NCI-H1417 (cell line): ENCODE measurements around the gene LRP1-AS.
A peak's percentile ranks its signal among the peaks of the same experiment; 100 is the strongest.

ENCODE experiments used
- DNase-seq, 3 experiments: peaks; one replicate each; lab custom pipeline; 2025; lab: John Stamatoyannopoulos, UW

Gene LRP1-AS

GRCh38 chr12:57146961-57147944 is at the start of gene LRP1-AS:
Gene LRP1-AS, minus strand, starts transcription at chr12:57147619.
- DNase-seq, result peak in 2 of 3 experiments; percentile 18 to 47

DNA sequence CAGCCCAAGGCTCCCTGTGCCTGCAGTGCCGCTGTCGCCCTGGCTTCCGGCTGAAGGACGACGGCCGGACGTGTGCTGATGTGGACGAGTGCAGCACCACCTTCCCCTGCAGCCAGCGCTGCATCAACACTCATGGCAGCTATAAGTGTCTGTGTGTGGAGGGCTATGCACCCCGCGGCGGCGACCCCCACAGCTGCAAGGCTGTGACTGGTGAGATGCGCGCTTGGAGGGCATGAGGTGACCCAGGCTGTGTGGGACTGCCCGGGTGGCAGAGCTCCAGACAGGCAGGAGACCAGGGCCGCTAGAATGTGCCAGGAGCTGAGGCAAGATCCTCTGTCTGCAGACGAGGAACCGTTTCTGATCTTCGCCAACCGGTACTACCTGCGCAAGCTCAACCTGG is 49.5 kb upstream of the LRP1-AS start:
- DNase-seq, result no peak

DNA sequence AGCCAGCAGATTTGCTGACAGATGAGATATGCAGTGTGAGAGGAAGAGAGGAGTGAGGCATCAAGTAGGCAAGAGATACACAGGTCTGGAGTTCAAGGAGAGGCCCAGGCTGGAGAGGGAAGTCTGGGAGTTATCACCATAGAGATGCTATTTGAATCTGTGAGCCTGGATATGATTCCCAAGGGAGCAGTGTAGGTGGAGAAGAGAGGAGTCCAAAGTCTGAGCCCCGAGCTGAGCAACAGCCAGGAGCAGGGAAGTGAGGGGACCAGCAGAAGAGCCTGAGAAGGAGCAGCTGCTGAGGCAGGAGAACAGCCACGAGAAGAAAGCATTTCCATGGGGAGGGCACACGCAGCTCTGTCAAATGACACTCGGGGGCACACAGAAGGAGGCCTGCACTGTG is 49.0 kb upstream of the LRP1-AS start:
- DNase-seq, result peak in 1 of 3 experiments; percentile 58

DNA sequence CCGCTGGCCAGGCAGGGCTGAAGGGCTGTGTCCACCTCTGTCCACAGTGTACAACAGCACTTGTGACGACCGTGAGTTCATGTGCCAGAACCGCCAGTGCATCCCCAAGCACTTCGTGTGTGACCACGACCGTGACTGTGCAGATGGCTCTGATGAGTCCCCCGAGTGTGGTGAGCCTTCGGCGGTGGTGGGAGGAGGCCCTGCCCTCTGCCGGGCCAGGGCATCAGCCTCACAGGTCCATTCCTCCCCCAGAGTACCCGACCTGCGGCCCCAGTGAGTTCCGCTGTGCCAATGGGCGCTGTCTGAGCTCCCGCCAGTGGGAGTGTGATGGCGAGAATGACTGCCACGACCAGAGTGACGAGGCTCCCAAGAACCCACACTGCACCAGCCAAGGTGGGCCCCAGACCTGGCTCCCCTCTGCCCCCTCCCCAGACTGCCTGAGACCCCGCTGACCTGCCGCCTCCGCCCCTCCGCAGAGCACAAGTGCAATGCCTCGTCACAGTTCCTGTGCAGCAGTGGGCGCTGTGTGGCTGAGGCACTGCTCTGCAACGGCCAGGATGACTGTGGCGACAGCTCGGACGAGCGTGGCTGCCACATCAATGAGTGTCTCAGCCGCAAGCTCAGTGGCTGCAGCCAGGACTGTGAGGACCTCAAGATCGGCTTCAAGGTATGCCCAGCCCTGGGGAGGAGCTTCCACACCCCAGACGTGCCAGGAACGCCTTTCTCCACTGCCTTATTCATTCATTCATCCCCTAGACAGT is 48.4 kb upstream of the LRP1-AS start:
- peak in 1 of 3 experiments; percentile 28 for DNase-seq

DNA sequence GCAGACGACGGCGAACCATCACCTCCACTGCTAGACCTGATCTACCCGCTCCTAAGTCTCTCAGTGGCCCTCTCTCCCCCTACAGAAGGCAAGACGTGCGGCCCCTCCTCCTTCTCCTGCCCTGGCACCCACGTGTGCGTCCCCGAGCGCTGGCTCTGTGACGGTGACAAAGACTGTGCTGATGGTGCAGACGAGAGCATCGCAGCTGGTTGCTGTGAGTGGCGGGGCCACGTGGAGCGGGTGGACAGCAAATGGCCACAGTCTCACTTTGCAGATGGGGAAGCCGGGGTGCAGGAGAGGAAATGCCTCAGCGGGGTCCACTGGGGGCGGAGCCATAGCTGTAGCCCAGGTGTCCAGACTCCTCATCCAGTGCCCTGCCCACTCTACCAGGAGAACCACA is 47.8 kb upstream of the LRP1-AS start:
- DNase-seq, result no peak

- DNase-seq, result peak in 1 of 3 experiments; percentile 19
Measured at GRCh38 chr12:57194253-57194652, 46.8 kb upstream of the LRP1-AS start.

DNA sequence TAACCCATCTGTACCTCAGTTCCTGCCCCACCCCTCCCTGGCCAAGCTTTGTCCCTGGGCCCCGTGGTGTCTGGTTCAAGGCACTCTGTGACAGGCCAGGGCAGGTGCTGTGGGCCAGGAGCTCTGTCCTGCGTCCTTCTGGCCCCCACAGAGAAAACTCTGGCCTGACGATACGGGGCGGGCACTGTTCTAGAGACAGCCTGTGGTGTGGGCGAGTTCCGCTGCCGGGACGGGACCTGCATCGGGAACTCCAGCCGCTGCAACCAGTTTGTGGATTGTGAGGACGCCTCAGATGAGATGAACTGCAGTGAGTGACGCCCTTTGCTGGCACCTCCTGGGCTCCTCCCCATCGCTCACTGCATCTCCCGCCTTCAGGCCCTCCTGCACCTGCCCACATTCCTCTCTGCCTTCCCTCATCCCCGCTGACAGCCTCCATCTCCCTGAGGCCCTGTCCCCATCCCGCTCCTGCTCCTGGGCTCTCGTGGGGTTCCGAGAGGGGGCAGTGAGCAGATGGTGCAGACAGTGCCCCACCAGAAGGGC is 46.4 kb upstream of the LRP1-AS start:
- DNase-seq, result peak in 2 of 3 experiments; percentile 21

DNA sequence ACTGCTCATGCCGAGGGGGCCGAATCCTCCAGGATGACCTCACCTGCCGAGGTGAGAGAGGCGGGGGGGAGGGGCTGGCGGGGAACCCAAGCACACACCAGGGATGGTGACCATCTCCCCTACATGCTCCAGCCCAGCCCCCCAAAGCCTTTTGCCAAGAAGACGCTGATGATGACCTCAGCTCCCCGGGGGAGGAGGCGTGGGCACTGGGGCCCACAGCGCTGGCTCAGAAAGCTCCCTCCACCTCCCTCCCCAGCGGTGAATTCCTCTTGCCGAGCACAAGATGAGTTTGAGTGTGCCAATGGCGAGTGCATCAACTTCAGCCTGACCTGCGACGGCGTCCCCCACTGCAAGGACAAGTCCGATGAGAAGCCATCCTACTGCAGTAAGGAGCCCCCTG is 45.5 kb upstream of the LRP1-AS start:
- no peak for DNase-seq

- DNase-seq, result no peak
Measured at GRCh38 chr12:57191410-57191809, 44.0 kb upstream of the LRP1-AS start.

DNA sequence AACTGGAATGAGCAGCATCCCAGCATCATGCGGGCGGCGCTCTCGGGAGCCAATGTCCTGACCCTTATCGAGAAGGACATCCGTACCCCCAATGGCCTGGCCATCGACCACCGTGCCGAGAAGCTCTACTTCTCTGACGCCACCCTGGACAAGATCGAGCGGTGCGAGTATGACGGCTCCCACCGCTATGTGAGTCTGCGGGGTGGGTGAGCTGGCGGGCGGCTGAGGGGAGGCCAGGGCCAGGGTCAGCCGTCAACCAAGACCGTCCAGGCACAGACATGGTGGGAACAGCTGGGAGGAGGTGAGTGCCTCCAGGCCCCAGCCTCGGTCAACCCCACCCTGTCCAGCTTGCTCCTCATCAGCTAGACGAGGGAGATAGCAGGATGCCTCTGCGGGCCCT is 43.4 kb upstream of the LRP1-AS start:
- DNase-seq, result no peak

DNA sequence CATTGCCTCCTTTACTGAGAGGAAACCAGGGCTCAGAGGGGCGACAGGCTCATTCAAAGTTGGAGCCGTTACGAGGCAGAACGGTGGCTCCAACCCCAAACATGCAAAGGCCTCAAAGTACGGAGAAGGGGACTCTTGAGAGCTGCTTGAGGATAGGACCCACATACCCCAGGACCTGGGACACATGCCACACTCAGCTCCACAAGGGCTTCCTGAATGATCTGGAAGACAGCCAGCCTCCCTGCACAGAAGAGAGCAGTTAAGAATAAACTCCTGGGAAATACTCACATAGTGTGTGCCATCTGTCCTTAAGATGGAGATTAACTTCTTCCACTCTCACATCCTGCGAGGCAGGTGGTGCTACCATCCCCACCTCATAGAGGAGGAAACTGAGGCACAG is 42.6 kb upstream of the LRP1-AS start:
- DNase-seq, result no peak

DNA sequence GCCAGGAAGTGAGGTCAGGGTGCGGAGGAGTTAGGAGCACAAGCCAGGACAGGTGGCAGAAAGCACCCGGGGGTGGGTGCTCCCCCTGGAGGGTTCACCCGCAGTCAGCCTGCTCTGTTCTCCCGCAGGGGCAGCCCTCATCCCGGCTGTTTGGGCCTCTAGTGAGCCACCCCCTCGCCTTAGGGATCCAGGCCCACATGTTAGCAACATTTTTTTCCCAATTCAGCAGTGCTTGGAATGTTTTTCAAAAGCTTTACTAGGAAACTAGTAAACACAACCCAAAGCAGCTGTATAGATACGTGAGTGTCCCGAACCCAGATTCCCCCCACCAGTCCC is 40.6 kb upstream of the LRP1-AS start:
- DNase-seq, result no peak

DNA sequence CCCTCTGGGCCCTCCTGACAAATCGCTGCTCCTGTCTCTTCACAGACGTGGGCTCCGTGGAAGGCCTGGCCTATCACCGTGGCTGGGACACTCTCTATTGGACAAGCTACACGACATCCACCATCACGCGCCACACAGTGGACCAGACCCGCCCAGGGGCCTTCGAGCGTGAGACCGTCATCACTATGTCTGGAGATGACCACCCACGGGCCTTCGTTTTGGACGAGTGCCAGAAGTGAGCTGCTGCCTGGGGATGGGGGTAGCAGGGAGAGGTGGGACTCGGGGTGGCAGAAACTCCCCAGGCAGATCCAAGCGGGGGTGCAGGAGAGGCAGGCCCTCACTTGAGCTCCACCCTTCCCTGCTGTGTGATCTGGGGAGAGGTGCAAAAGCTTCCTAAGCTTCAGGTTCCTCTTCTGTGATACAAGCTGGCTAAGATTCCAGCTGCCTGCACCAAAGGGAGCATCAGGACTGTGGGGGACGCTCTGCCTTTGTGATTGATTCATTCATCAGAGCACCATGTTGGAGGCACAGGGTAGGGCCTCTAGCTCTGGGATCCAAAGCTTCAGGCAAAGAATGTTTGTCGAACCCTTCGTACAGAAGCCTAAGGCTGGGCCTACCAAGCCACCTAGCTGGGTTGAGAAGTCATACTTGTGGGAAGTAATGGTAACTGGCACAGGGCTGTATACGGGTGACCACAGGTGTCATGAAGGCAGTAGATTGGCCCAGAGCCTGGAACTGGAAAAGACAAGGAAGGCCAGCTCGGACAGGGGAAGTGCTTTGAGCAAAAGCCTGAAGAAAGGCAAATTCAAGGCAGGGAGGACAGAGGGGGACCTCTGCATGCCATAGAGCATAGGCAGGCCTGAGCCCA is 40.0 kb upstream of the LRP1-AS start:
- no peak for DNase-seq

GRCh38 chr12:57185906-57186508 is 38.6 kb upstream of the LRP1-AS start:
- no peak for DNase-seq

- no peak for DNase-seq
Measured at GRCh38 chr12:57185403-57185802, 38.0 kb upstream of the LRP1-AS start.

GRCh38 chr12:57183939-57184725 is 36.7 kb upstream of the LRP1-AS start:
- no peak for DNase-seq

DNA sequence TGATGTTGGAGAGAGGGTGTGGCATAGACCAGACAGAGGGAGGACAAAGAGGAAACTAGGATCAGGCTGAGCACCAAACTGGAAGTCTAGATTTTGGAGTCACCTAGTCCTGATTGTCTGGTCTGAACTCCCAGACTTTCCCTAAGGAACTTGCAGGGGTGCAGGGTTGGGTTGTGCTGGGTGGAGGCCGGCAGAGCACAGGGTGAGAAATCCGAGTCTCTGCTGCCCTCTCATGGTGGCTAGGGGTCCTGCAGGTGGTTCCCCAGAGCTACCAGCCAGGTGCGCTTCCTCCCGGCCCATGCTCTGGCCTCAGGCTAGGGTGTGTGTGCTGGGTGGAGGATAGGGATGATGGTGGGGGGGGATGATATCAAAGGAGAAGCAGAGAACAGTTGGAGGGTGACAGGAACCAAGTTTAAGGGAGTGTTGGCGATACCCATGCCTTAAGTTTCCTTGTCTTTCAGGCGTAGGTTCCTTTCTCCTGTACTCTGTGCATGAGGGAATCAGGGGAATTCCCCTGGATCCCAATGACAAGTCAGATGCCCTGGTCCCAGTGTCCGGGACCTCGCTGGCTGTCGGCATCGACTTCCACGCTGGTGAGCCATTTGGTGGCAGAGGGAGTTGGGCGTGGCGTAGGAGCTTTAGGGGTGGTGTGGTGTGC is 35.6 kb upstream of the LRP1-AS start:
- DNase-seq, result peak; percentile 73 to 86 (median 76)

- no peak for DNase-seq
Measured at GRCh38 chr12:57181561-57182155, 34.2 kb upstream of the LRP1-AS start.

- DNase-seq, result no peak
Measured at GRCh38 chr12:57181072-57181471, 33.7 kb upstream of the LRP1-AS start.
